Activated CD8-positive, alpha-beta memory T cell treated with anti-CD3 and anti-CD28 coated beads, Interleukin-2, amount 50 U/mL, for 4 hours (primary cell): ENCODE measurements around the gene SAMSN1.

ENCODE experiments used
- DNase-seq: peaks from one replicate; pipeline ENCODE4 v3.0.0-alpha.2; 2020

The SAMSN1 gene

DNA sequence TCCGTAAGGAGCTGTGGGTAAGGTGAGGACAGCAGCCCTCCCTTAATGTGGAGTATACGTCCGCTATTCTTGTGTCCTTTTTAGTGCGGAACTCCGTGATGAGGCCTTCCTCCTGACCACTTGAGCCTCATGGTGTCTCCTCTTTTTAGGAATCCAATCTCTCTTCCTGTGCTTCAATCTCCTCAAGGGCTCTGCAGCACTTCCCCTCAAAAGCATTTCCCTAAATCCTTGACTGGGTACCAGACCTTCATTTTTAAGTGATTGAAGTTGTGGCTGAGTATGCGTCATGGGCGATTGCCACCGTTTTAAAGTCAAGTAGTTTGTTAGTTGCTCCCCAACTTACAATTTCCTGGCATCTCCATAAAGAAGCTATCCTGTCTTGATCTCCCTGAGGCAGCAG lies 62.8 kb downstream of the SAMSN1 start:
- no peak for DNase-seq

DNA sequence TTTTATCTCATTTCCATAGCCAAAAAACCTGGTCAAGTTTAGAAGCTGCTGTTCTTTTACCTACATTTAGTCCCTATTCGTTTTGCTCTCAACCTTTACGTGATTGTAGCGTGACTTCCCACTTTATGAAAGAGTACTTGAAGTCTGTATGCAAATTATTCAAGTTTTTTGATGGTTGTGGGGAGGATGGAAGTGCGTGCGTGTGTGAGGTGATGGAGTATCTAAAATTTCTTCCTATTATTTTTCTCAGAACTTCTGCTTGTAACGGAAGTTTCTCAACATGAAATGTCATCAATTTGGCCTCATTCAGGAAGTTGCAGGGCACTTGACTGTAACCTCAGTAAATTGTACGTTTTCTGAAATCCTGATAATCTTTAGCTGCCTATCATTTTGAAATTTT lies 64.0 kb downstream of the SAMSN1 start:
- no peak for DNase-seq

DNA sequence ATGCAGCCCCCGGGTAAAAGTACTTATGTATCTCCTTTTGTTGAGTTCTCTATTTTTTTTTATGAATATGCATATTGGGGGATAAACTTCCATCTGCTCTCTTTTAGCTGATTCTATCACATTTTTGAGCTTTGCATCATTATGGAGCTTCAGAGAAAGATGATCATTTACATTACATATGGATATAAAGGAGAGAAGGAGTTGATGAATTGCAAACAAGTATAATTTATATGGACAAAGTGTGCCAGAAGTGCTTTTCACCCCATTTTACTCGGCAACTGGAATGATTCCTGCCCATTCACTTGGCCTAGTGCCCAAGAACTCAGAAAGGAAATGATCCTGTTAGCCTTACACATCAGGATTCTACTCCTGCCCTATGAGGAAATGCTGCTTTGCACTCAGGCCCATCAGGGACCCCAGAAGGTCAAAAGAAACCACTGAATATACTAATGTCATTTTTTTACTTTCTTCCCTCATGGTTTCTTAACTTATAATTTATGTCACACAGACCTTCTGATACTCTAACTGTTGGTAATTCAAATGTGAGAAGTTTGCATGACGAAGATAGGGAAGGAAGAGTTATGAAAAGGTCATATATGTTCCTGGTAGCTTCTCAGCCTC lies 65.6 kb downstream of the SAMSN1 start:
- no peak for DNase-seq

DNA sequence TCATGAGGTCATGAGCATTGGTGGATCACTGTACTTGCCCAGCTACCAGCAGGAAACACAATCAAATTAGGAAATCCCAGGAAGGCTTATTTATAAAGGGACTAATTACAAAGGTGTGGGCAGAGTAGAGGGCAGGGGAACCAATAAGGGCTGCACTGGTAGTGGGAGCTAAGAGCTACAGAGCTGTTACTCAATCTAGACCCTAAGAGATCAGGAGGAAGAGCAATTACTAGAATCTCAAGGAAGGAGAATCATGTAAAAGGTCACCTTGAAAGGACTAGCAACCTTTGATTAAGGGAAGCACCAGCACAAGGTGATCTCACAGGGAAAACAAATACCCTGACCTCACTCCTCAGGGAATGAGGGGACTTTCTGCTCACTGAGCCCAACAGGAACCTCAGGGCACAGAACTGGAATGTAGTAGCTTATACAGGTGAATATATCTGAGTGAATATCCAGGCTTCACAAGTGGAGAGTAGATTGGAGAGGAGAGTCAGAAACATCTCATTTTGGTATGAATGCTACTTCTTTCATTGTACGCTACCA lies 66.8 kb downstream of the SAMSN1 start:
- DNase-seq, result no peak

DNA sequence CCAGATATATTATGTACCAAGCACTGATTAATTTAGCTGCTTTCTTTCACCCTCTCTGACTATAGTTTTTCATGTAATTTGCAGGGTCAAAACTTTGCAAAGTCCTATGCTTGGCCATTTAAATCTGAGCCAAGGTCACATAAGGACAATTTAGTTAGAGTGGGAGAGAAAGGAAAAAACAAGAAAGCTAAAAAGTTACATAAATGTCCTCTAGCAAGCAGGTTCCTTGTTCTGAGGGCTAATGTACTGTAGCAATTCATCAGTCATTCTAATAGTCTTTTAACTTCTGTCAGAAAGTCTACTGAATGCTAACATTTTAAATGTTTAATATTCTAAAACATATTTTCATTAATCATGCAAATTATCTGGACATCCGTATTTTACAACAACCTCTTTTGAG lies 68.3 kb downstream of the SAMSN1 start:
- no peak for DNase-seq

DNA sequence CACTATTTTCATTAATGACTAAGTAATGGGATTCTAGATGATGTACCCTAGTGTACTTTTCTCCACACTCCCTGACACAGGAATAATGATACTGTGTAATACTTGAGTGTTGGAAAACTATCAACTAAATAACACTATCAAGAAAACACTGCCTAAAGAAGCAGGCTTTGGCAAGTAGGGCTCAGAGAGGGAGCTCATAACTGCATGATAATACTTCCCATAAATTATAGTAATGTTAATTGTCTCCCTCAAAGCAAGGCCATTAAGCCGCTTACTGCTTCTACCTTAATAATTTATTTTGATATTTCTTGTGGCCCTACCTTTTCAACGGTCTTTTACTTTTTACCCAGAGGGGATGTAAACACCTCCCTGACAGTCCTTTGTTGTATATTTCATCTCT lies 69.0 kb downstream of the SAMSN1 start:
- no peak for DNase-seq

DNA sequence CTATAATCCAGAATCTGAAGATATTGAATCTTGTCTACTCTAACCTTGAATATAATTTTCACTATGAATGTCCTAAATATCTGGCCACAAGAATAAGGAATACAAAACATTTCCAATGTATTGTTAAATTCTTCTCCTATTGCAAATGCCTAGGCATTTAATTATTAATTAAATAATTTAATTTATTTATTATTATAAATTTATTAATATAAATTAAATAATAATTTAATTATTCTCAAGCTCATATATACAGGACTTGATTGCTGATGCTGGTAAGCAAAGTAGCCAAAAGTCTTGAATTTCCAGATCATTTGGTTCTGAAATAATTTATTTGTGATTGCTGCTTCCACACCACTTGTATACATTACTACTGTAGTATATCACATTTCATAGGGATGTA lies 71.1 kb downstream of the SAMSN1 start:
- no peak for DNase-seq

DNA sequence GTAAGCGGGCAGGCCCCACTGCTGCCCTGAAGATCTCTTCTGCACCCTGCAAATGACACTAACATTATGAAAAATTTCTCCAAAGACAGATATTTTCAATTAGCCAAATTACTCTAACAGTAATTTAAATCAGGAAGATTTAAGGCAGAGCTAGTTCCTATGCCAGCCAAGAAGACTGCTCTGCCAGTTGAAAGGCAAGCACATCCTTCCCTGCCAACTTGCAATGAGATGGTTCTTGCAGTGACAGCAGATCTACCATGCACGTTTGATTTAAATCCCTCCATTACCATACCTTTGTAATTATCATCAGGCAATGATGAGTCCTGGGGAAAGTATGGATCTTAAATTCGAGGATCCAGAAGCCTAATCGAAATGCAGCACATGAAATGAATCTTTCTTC lies 76.5 kb downstream of the SAMSN1 start:
- no peak for DNase-seq

DNA sequence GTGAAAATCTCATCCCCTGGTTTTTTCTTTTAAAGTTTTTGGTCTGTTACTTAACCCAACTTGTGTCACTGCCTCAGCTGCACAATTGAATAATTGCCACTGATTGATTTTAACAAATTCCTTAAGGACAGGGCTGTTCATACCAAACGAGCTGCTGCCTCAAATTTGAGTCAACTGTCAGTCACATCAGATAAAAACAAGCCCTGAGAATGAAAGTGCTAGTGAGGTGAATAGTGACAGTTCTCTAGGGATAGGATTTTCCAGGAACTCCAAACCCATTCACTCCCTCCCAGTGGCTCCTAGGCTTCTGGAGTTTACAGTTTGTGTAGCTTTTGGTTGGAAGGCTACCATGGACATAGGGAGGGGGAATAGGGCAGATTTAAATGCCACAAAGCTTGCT lies 79.4 kb downstream of the SAMSN1 start:
- DNase-seq, result no peak

DNA sequence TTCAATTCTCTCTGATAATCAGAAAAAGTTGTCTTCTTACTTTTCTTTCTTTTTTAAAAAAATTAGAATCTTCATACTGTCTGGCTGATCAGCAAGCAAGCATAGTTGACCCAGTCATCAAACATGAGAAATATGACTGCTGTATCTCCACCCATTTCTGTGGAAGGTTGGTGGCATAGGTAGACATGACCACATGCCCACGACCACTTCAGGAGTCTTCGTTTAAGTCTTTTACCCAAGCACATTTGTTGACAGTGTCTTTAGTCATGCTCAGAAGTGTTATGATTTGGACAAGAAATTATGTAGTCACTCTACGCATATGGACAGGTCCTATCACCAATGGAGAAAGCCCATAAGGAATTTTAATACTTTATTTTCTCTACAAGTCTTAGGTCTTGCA lies 88.4 kb downstream of the SAMSN1 start:
- DNase-seq, result no peak

DNA sequence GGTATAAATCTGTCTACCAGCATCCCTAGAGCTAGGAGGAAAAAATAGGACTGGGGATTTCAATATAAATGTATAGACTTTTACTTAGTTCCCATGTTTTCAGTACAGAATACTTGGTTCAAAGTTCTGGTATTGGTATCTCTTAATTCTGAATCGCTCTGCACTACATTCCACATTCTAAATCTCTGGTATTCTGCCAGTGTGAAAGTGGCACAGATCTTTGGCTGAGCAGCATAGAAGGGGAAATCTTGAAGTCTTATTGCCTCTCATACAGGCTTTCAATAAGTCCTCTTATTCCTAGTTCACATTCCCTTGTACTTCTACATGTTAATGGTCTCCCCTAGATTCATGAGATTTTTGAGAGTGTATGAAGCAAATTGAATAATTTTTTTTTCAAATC lies 89.2 kb downstream of the SAMSN1 start:
- DNase-seq, result no peak

DNA sequence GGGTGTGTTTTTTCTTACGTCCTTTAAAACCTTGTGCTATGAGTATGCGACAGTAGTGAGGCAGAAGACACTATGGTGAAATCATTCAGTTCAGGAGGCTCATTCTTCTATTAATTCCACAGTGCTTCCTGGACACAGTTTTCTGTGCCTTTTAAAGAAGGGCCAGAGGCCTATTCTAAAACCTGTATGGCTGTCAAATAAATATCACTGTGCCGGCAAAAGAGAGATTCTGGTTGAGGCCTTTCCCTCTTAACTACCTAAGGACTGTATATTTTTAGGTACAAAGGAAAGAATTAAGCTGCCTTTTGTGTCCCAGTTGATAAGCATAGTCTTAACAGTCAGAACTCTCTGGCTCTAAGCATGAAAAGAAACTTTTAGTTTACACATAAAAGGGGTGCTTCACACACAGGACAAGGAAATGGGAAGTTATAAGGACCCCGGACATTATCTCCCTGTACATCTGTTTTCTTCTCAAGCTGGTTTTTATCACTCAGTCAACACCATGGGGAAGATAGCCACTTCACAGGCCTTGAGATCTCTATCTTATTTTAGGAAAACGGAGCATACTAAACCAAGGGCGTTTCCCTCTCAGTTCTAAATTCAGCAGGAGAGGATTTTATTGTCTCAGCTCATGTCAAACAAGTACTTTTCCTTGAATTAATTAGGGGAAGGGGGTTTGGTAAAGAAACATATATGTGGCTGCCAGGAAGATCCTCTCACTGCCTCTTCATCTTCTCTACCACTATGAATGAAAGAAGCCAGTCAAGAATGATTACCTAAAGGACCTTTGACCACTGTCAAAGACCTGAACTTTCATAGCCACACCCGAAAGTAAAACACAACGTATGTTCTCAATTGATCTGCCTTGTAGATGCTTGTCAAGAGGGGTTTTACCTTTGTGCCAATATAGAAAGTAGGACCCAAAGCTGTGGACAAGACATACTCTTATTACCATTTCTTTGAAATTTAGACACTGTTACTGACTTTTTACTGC lies 91.8 kb downstream of the SAMSN1 start:
- DNase-seq, result no peak

DNA sequence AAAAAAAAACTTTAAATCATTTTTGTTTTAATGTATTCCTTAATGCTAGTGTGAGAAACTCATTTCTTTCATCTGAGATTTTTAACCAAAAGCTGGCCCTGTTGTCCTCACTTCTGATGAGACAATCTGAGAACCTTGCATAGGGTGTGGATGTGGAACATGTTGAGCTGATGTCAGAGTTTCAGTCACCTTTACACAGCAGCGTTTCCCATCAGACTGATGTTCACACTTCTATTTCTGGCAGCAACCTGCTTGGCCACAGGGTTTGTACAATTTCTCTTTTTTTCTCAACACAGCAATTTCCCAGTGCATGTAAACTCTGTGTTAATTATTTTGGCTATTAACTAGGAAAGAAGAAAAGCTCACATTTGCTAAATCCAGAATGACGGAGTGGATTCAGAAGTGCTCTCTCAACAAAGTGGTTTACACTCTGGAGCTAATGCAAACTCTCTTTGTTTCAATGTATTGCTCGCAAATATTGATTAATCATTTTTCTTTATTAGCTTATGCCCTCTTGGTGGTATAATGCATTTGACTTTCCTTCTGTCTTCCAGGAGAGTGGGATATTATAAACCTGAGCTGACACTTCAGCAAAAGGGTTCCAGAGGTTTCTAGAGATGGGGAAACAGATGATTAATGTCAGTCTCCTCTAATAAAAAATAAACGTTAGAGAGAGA lies 92.6 kb downstream of the SAMSN1 start:
- DNase-seq, result no peak

DNA sequence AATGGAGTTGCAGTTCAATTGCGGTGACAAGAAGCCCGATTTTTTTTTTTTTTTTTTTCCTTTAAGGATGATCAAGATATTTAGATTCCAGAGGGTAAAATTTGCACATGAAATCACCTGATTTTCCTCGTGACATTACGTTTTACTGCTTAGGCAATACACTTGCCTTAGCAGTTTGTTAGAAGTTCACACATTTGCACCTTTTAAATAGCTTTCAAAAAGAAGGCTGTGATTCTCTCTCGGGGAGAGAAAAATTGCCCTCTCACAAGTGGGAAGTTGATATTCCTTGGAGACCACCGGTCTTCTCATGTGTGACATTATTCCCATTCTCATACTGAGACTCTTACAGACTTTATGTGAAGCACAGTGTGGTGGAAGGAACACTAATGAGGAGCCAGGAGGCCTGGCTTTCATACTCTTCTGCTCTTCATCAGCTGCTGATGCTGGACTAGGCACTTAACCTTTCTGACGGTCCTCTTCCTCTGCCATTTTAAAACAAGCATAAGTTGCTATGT lies 93.3 kb downstream of the SAMSN1 start:
- DNase-seq, result no peak

DNA sequence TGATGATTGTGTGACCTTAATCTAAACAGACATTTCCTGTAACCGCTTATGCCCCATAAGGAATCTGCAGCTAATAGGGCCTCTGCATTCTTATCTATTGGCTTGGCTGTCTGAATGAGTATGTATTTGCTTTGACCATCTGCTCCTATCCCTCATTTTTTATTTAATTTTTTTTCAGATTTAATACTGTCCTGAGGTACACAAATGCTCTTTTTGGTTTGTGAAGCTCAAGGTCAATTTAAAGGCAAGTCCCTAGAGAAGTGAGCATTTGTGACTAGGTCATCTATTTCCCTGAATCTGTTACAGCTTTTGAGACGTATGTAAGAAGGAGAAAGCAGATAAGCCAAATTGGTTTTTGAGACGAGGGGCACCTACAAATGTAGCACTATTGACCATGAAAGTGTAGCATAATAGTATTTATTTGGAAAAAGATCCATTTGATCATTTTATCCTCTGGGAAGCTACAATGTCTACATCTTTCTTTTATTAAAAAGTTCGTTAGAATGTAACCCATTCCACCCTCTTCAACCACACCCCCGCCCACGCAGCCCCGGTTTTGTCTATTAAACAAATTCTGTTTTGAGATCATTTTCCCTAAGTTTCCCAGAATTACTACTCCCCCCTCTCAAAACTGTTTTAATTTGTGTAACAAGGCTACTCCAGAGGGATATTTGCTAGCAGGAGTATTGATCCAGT lies 93.9 kb downstream of the SAMSN1 start:
- no peak for DNase-seq

DNA sequence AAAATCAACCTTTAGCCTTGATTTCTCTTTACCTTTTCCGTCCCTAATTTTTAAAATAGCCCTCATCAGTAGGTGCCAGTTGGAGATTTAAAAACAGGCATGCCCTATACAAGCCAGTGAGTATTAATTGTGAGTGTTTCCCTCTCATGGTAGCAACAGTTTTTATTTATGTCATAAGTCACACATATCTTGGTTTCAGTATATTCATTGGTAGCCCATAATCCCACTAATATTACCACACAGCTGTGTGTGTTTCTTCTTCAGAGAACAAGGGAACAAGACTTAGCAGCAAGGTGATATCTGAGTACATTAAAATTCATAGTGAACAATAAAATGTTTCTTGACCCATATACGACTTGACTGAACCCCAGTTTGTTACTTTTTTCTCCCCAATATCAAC lies 94.6 kb downstream of the SAMSN1 start:
- DNase-seq, result no peak

DNA sequence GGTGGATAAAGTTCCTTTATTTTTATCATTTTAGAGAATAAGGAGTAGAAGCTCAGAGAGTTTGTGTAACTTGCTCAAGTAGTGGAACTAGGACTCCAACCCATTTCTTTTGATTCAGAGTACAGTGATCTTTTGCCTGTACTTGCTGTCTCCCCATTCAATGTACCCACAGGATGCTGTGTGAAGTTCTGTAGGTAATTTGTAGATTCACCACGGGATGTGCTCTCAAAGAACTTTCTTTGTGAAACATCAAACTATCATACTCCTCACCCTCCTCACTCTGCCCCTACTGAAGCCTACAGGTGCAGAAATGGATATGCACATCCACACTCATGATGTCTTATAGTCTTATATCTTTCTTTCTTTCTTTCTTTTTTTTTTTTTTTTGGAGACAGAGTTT lies 97.3 kb downstream of the SAMSN1 start:
- DNase-seq, result no peak

DNA sequence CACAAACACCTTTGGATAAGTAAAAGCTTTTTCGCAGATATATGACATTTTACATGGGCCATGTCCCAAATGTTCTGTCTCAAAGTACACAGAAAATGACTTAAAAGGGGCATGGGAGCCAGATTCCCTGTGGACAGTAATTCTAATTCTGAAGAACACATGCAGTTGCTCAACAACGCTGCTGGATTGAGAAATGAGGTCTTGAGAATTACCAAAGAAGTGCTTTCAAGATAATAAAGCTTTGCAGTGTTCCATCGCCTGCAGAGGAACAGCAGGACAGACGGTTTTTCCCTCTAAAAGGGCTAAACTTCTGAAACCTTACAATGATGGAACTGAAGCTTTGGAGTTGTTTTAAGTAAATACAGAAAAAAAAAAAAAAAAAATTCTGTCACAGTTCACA lies 107.9 kb downstream of the SAMSN1 start:
- DNase-seq, result no peak

DNA sequence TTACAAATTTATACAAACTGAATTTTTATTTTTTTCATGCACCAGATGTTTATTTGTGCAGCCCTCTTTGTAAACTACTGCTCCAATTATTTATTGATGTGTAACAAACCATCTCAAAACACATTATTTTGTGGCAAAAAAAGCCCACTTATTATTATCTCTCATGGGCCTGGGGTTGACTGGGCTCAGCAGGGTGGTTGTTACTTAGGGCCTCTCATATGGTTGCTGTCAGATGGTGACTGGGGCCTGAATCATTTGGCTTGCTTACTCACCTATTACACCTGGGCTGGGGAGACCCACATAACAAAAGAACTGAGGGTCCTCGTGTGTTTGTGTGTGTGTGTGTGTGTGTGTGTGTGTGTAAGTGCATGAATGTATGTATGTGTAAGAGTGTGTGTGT lies 110.7 kb downstream of the SAMSN1 start:
- no peak for DNase-seq
